GM19240 (cell line): Measurements from ENCODE around the gene KLHDC8A.
"Not testable (repeated sequence)": the region's sequence is repeated elsewhere in the genome, so short reads cannot be mapped to it uniquely, and the experiment has no call there.

ENCODE experiments used
- DNase-seq: peaks from one replicate; pipeline ENCODE4 v3.0.0; 2011; ENCODE audit warnings: low spot score; ENCODE audit not compliant: insufficient read length

KLHDC8A gene

GRCh38 chr1:205356440-205357139 is at the start of gene KLHDC8A:
Gene KLHDC8A (minus strand): TSS chr1:205356922. CDS start chr1:205343604, 13,318 bp downstream.
- DNase-seq: no peak

- DNase-seq: not testable (repeated sequence)
Measured at GRCh38 chr1:205406252-205406651, 49.5 kb upstream of the KLHDC8A start.

GRCh38 chr1:205404484-205404883 is 47.8 kb upstream of the KLHDC8A start:
- not testable (repeated sequence) for DNase-seq

DNA sequence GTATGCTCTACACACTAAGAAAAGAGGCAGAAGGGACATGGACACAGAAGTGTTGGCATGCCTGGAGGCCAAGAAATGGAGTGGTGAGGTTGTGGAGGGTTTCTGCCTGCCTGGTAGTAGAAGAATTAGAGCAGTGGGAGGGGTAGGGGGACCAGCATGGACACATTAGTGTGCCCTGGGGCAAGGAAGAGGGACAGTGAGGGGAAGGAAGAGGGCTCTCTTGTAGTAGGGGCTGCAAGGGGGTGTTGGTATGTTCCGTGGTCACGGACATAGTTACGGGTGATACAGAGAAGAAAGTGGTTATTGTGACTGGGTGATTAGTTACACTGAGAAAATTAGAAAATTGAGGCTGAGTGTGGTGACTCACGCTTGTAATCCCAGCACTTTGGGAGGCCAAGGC is 41.9 kb upstream of the KLHDC8A start:
- DNase-seq: no peak

- no peak for DNase-seq
Measured at GRCh38 chr1:205396967-205397616, 40.4 kb upstream of the KLHDC8A start.

- DNase-seq: no peak
Measured at GRCh38 chr1:205395616-205396015, 38.9 kb upstream of the KLHDC8A start.

DNA sequence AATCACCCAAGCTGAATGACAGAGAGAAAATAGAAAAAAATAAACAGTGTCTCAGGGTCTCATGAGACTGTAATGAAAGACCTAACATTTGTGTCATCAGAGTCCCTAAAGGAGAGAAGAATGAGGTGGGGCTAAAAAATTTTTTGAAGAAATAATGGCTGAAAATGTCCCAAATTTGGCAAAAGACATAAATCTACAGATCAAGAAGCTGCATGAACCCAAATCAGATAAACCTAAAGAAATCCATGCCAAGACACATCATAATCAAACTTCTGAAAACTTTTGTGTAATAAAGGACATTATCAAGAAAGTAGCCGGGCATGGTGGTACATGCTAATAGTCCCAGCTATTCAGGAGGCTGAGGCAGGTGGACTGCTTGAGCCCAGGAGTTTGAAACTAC is 35.9 kb upstream of the KLHDC8A start:
- no peak for DNase-seq

GRCh38 chr1:205391386-205391785 is 34.7 kb upstream of the KLHDC8A start:
- DNase-seq: no peak

DNA sequence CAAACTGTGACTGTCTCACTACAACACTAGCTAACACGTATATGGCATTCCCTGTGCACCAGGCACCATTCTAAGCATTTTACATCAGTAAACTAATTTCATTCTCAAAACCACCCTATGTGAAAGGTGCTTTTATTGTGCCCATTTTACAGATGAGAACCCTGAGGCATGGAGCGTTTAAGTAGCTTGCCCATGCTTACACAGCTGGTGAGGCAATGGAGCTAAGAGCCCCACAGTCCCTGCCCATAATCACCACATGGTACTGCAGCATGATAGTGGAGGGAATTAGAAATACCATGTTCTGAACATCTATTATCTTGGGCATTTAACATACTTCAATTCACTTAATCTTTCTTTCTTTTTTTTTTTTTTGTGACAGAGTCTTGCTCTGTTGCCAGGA is 31.1 kb upstream of the KLHDC8A start:
- no peak for DNase-seq

- DNase-seq: not testable (repeated sequence)
Measured at GRCh38 chr1:205382990-205383389, 26.3 kb upstream of the KLHDC8A start.

GRCh38 chr1:205382561-205382960 is 25.8 kb upstream of the KLHDC8A start:
- DNase-seq: no peak

- no peak for DNase-seq
Measured at GRCh38 chr1:205381305-205381704, 24.6 kb upstream of the KLHDC8A start.

DNA sequence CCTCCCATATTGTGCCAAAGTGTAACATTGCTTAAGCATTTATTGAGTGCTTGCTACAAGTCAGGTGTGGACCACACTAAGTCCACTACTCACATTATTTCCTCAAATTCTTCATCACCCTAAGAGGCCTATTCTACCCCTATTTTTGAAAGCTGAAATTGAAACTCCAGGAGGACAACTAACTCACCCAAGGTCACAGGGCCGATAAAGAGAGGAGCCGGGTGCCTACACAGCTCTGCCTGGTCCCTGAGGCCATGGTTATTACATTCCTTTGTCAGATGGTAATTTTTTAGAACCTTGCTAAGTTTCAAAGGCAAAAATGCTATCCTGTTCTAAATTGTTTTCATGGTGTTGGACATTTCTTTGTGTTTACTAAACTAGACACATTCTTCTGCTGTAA is 24.2 kb upstream of the KLHDC8A start:
- no peak for DNase-seq

GRCh38 chr1:205379056-205379455 is 22.3 kb upstream of the KLHDC8A start:
- DNase-seq: no peak

DNA sequence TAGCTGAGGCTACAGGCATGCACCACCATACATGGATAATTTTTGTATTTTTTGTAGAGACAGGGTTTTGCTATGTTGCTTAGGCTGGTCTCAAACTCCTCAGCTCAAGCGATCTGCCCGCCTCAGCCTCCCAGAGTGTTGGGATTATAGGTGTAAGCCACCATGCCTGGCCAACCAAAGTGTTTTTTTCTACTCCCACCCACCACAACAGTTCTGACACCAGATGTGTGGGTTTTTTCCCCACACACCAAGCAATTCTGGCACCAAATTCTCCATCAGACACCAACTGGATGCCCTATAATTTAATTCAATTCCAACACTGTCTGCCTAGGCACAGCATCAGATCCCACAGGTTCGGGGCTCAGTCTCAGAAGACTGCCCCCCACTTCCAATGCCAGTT is 20.6 kb upstream of the KLHDC8A start:
- no peak for DNase-seq

GRCh38 chr1:205376739-205377138 is 20.0 kb upstream of the KLHDC8A start:
- no peak for DNase-seq

DNA sequence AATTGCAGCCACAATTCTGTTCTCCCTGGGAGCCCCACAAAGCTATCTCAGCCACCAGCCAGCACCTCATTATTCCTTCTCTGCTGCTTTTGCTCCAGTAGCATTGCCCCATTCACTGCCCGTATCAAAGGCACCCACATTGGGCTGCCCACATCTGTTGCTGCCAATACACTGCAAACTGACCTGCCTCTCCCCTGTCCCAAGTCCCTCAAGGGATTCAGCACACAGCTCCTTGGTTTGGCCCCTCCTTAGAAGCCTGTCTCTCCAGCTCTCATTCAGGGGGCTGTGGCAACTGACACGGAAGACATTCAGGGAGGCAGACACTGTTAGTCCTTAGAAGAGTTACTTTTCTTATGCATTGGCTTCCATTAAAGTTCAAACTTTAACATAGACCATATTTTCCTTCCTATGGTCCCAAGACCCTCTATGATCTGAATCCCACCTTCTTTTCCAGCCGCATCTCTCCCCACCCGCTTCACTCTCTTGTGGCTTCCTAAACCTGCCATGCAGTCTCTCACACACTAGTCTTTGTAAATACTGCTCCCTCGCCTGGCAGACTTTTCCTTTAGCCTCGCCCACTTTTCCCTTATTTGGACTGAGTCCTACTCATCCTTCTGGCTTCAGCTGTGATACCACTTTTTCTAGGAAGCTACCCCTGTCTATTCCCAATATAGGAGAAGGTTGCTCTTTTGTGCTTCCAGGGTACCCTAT is 19.3 kb upstream of the KLHDC8A start:
- no peak for DNase-seq

DNA sequence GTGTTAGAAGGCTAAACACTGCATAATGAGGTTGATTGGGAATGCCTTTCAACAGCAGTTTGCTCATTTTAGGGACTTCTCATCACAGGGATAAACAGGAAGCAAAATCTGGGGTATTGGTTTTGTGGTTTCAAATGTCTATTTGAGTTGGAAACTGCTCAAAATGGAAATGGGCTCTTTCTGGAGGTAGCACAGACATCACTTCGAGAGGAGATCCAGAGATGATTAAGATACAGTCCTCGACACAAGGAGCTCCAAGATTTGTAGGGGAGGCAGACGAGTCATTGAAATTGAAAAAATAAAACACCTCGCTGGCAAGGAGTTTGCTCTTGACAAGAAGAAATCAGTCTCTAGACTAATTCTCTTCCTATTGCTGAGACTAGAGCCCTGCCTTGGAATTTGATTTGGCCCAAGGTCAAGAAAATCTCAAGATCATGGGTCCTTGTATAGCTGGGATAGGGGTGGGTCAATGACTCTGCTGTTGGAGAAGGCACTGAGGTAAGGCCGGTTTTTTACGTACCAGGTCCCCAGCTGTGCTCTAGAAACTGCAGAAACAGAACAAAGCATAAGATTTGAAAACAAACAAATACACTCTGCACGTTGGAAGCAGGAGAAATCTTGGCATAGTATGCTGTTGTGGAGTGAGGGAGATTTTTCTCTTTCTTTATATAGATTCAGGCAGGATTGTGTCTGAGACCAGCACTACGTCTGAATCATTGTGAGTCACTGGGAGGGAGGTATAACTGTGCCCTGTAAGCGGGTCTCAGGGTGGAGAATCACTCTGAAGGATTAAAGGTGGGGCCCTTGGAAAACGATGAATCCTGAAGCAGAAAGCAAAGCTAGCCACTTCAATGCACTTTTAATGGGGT is 17.7 kb upstream of the KLHDC8A start:
- no peak for DNase-seq

DNA sequence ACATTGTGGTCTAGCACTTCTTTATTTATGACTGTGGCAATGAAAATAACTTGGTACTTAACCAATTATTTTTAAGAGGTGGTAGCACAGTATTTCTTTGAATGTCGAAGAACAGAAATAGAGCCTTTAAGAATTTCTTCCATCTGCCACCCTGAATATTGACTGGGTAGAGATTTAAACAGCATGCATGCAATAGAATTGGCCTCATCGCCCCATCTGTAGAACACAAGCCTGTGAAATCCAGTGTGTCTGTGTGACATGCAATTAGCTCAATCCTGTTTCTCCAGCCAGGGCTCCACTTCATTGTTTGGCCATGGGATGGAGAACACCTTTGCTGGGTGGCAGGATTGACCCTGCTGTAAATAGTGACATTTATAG is 17.1 kb upstream of the KLHDC8A start:
- no peak for DNase-seq

- no peak for DNase-seq
Measured at GRCh38 chr1:205373022-205373797, 16.5 kb upstream of the KLHDC8A start.
